HG02610 (cell line): ENCODE results near the gene CALML6.

Experiments used
- ATAC-seq: cut with Tn5 transposase; IDR thresholded peaks from one replicate; pipeline ENCODE4 v1.9.1; 2021; ENCODE audit warnings: mild to moderate bottlenecking, moderate library complexity; ENCODE audit not compliant: unreplicated experiment

Gene CALML6

GRCh38 chr1:1941211-1941841 is 26.3 kb downstream of the CALML6 start:
- no peak for ATAC-seq

GRCh38 chr1:1941868-1942752 is 27.1 kb downstream of the CALML6 start:
- no peak for ATAC-seq

- ATAC-seq, result no peak
Measured at GRCh38 chr1:1942753-1943656, 27.9 kb downstream of the CALML6 start.

DNA sequence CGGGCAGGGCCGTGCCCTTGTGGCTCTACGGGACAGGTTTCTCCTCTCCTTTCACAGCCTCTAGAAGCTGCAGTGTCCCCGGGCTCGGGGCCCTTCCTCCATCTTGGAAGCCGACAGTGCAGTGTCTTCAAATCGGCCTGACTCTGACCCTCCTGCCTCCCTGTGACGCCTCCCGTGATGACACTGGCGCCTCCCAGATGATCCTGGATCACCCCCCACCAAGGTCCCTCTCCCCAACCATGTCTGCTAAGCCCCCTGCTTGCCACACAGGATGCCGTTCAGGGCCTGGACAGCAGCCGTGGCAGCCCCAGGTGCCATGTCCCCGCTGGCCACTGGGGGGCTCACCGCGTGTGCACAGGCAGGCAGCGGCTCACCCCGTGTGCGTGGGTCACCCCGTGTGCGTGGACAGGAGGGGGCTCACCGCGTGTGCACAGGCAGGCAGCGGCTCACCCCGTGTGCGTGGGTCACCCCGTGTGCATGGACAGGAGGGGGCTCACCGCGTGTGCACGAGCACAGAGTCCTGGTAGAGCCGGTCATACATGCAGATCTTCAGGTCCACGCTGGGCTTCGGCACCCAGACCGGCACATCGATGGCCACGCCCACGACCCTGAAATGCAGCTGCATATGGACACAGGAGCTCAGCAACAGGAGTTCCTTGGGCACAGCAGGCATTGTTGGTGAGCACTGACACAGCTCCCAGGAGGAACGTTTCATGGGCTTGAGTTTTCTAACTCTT is 28.9 kb downstream of the CALML6 start:
- ATAC-seq, result no peak

- ATAC-seq, result no peak
Measured at GRCh38 chr1:1945782-1946393, 30.8 kb downstream of the CALML6 start.

DNA sequence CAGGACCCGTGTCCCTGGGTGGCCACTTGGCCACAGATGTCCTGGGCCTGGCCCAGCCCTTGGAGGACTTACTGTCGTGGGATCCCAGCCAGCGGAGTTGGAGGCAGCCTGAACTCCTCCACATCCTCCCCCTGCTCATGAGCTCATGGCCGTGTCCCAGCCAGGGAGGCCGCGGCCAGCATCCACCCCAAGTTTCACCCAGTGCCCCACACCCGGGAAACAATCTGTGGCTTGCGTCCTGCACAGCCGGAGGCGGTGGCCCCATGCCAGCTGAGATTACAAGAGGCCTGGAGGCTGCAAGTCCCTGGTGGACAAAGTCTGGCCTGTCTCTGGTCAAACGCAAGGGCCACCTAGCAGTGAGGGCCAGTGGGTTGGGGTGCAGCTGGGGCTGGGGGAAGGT is 31.5 kb downstream of the CALML6 start:
- no peak for ATAC-seq

DNA sequence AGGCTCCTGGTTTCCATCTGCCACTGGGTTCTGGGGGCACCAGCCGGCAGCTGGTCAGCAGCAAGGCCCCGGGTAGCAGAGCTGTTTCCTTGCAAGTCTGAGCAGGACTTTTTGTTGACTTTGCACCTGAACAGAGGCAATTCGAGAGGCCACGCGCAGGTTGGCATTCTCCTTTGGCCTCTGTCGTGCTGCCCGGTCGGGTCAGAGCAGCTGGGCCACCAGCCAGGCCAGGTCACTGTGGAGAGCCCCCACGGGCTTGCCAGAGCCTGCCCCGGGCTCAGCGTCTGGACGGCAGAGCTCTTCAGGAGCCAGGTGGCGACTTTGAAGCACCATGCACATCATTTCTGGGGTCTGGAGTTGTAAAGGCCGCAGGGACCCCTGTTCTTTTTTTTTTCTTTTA is 32.4 kb downstream of the CALML6 start:
- no peak for ATAC-seq

DNA sequence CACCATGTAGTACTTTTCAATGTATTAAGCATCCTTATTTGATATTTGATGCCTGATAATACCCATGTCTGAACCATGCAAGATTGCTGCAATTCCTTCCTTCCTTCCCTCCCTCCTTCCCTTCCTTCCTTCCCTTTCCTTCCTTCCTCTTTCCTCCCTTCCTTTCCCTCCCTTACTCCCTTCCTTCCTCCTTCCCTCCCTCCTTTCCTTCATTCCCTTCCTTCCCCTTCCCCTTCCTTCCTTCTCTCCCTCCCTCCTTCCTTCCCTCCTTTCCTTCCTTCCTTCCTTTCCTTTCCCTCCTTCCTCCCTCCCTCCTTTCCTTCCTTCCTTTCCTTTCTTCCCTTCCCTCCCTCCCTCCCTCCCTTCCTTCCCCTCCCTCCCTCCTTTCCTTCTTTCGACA is 33.7 kb downstream of the CALML6 start:
- no peak for ATAC-seq

GRCh38 chr1:1950940-1951339 is 35.9 kb downstream of the CALML6 start:
- no peak for ATAC-seq

DNA sequence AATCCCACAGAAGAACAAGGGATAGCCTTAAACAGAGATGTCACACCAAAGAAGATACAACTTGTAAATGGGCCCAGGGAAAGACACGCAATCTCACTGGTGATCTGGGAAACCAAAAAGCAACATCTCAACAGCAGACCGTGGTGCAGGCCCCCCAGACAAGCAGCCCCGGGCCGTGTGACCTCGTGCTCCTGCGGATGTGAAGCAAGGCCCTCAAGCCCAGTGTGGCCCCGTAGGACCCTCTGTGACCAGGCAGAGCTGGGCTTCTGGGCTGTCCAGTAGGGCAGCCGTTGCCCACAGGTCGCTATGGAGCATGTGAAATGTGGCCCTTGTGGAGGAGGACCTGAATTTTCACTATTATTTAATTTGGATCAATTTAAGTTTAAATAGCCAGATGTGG is 39.0 kb downstream of the CALML6 start:
- ATAC-seq, result no peak

GRCh38 chr1:1954831-1955441 is 39.9 kb downstream of the CALML6 start:
- no peak for ATAC-seq

- no peak for ATAC-seq
Measured at GRCh38 chr1:1955621-1956094, 40.6 kb downstream of the CALML6 start.

DNA sequence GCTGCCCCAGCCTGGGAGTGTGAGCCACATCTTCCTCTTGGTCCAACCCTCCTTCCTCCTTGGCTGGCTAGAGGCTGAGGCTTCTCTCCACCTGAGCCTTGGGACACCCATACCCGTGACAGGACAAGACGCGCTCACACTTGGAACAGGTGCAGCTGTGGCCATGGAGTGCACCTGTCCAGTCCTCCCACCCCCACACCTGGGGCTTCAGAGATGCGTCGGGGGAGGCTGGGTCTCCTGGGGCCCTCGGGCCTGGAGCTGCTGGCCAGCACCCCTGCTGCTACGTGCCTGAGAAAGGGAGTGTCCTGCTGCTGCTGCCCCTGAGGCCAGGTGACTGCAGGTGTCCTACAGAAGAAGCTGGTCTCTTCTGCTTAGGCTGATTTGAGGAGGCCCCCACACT is 41.0 kb downstream of the CALML6 start:
- ATAC-seq, result no peak

DNA sequence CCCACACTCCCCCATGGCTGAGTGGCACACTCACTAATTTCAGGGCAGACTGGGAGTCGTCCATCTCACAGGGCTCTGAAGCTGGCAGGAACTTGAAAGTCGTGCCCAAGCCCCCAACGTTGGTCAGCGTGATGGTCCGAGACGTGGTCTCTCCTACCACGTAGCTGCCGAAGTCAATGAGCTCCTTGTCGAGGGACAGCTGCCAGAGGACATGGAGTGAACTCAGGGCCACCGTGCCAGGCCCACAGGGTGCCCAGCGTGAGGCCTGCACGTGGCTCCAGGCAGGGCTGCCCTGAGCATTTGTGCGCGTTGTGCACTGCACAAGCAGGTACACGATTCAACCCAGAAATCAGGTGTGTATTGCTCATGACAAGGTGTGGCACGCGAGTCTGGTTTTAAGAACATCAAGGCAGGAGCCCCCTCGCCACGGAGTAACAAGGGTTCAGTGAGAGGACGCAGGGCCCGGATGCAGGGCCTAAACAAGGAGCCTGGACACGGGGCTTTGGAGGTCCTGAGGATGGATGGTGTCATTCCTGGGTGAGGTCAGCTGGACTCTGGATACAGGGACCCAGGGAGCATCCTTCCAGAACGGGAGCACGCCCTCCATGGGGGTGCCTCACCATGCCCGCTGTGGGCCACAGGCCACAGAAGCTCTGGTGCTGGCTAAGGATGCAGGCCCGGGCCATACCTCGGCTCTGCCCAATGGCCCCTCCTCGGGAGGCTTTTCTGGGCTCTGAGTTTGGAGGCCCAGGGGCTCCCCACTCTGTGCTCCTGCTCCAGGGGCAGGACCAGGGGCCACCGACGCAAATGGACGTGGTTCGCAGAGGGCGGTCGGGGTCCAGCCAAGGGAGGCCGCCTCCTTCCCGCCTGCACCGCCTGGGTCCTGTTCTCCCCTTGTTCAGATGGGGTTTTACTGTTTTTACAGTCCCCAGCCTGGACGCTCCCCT is 41.8 kb downstream of the CALML6 start:
- ATAC-seq, result no peak

GRCh38 chr1:1957533-1957961 is 42.5 kb downstream of the CALML6 start:
- no peak for ATAC-seq

- ATAC-seq, result no peak
Measured at GRCh38 chr1:1958071-1958541, 43.0 kb downstream of the CALML6 start.

DNA sequence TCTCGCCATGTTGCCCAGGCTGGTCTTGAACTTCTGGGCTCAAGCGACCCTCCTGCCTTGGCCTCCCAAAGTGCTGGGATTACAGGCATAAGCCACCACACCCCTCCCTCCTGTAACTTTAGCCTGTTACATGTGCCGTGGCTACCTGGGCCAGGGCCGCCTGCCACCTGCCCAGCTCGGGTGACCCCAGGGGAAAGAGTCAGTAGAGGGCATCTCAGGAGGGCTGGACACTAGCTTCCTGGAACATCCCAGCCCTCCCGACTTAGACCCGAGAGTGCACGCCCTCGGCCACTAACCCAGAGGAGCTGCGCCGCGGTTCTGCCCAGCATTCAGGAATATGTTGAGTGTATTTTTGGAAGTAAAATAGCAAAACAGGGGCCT is 44.4 kb downstream of the CALML6 start:
- ATAC-seq, result no peak

GRCh38 chr1:1959840-1960479 is 44.9 kb downstream of the CALML6 start:
- no peak for ATAC-seq
